Thyroid gland (tissue), 4 donors: ENCODE measurements around the gene STK33. TPM values are rescaled to one million over a fixed set of nuclear protein-coding genes. Genes with fewer than 3 reads are reported as not detected.

Experiments
- DNase-seq, 2 donors: peaks; one replicate each; pipeline ENCODE4 v3.0.0-alpha.2; 2019
- H3K27ac ChIP-seq, 3 donors: fragments of 200-600 bp; sonication (generic); 1 replicate in 2 of 3; 2 replicates in 1 of 3; pipeline ENCODE4 v1.5.1; 2016 to 2019; ENCODE audit warnings: mild to moderate bottlenecking in 1 of 3, moderate library complexity in 1 of 3
- H3K27me3 ChIP-seq: fragments of 200-600 bp; sonication (generic); one replicate; pipeline ENCODE4 v1.5.1; 2019
- H3K36me3 ChIP-seq, 2 donors: fragments of 200-600 bp; sonication (generic); one replicate each; pipeline ENCODE4 v1.5.1; 2016 to 2019
- H3K4me1 ChIP-seq, 2 donors: fragments of 200-600 bp; sonication (generic); one replicate each; pipeline ENCODE4 v1.5.1; 2017 to 2019
- H3K4me3 ChIP-seq, 3 donors: fragments of 200-600 bp; sonication (generic); replicated peaks in 1 of 3; 1 replicate in 2 of 3; 2 replicates in 1 of 3; pipeline ENCODE4 v1.5.1; 2016; ENCODE audit warnings: mild to moderate bottlenecking in 1 of 3
- H3K9me3 ChIP-seq: fragments of 200-600 bp; sonication (generic); one replicate; pipeline ENCODE4 v1.5.1; 2017
- CTCF ChIP-seq, 6 experiments: fragments of 200-600 bp in 3 of 6; fragments of 450-650 bp in 3 of 6; sonication (generic) in 3 of 6; IDR thresholded peaks; one replicate each; pipeline ENCODE4 v1.5.1; 2016 to 2019; ENCODE audit warnings: antibody characterized with exemption in 6 of 6, mild to moderate bottlenecking in 2 of 6, inconsistent platforms in 1 of 6, moderate library complexity in 1 of 6
- POLR2A ChIP-seq, 2 donors: fragments of 450-650 bp; IDR thresholded peaks; one replicate each; pipeline ENCODE4 v1.6.1; 2017; ENCODE audit warnings: antibody characterized with exemption in 2 of 2, mild to moderate bottlenecking in 2 of 2, moderate library complexity in 1 of 2
- WGBS, 2 donors: methylation state at CpG; one replicate each; pipeline ENCODE4 v1.1.5; 2017; 5-methylcytosine and 5-hydroxymethylcytosine counted together
- intact Hi-C: fragments of 100-400 bp; cut with DNase I; formaldehyde crosslinking; loops from one replicate; pipeline ENCODE4 v1.15.1; 2023
- total RNA-seq, 4 donors: library from RNA; depleted of rRNA; stranded (reverse); fragments of >200 nt; gene quantifications; one replicate each; pipeline ENCODE4 v1.2.3, GENCODE V29; 2016

Gene STK33
- total RNA-seq, 4 donors from 2014 or later, result 29.3 to 49.8 (median 39.9) TPM

- H3K36me3 ChIP-seq, result peaks cover 4 to 5% of the 10 kb centered on the region in 2 donors
- no peak overlapping the region for H3K27ac ChIP-seq
- H3K4me1 ChIP-seq, result no peaks in the 10 kb centered on the region
- H3K27me3 ChIP-seq, result no peaks in the 10 kb centered on the region
- no peak for DNase-seq
- H3K9me3 ChIP-seq, result no peaks in the 10 kb centered on the region
- WGBS, 2 donors, result 70 to 80% methylated on average over 3 of the region's 3 CpGs
- intact Hi-C loops, result no loop called here
- H3K4me3 ChIP-seq, result no peak overlapping the region
- TF ChIP-seq POLR2A (IDR thresholded peaks at IDR 0.05) (no peak), CTCF (IDR thresholded peaks at IDR 0.05) (no peak)
Observed at GRCh38 chr11:8639655-8640054, 45.6 kb upstream of the STK33 start.

- 92 to 94% methylated on average over 5 of the region's 5 CpGs for WGBS, 2 donors
- intact Hi-C loops, result no loop called here
Observed at GRCh38 chr11:8638300-8638699, 44.3 kb upstream of the STK33 start.

GRCh38 chr11:8636127-8636526 lies 42.1 kb upstream of the STK33 start:
- TF ChIP-seq CTCF (IDR thresholded peaks at IDR 0.05) (no peak), POLR2A (IDR thresholded peaks at IDR 0.05) (no peak)
- intact Hi-C loops, result no loop called here
- Histone ChIP-seq H3K27ac (no peak overlapping the region), H3K36me3 (peaks cover 6 to 10% of the 10 kb centered on the region in 2 donors), H3K27me3 (no peaks in the 10 kb centered on the region), H3K4me1 (no peaks in the 10 kb centered on the region), H3K9me3 (no peaks in the 10 kb centered on the region), H3K4me3 (no peak overlapping the region)
- 95 to 96% methylated on average over 2 of the region's 2 CpGs for WGBS, 2 donors
- no peak for DNase-seq

More at GRCh38 chr11:8638300-8638699, 44.3 kb upstream of the STK33 start:
- Histone ChIP-seq H3K4me3 (no peak overlapping the region), H3K9me3 (no peaks in the 10 kb centered on the region), H3K27me3 (no peaks in the 10 kb centered on the region), H3K27ac (no peak overlapping the region), H3K4me1 (no peaks in the 10 kb centered on the region), H3K36me3 (peaks cover 6 to 10% of the 10 kb centered on the region in 2 donors)
- DNase-seq, result no peak
- TF ChIP-seq POLR2A (IDR thresholded peaks at IDR 0.05), result no peak
- TF ChIP-seq CTCF (IDR thresholded peaks at IDR 0.05), result no peak

GRCh38 chr11:8634498-8634897 lies 40.5 kb upstream of the STK33 start:
- 98 to 100% methylated on average over 5 to 6 of the region's 6 CpGs for WGBS, 2 donors

More at GRCh38 chr11:8634498-8634897, 40.5 kb upstream of the STK33 start:
- no peak for DNase-seq
- Histone ChIP-seq H3K36me3 (peaks cover 5 to 6% of the 10 kb centered on the region in 2 donors), H3K4me3 (no peak overlapping the region), H3K27me3 (no peaks in the 10 kb centered on the region), H3K4me1 (no peaks in the 10 kb centered on the region), H3K9me3 (no peaks in the 10 kb centered on the region), H3K27ac (no peak overlapping the region)
- intact Hi-C loops, result no loop called here
- TF ChIP-seq POLR2A (IDR thresholded peaks at IDR 0.05), result no peak
- TF ChIP-seq CTCF (IDR thresholded peaks at IDR 0.05), result no peak
